Iris pigment epithelial cell (primary cell): ENCODE measurements around the gene KRT25.
"Not testable (repeated sequence)": the region's sequence is repeated elsewhere in the genome, so short reads cannot be mapped to it uniquely, and the experiment has no call there.

ENCODE experiments used
- DNase-seq: peaks from one replicate; pipeline ENCODE4 v3.0.0-alpha.2; 2011; ENCODE audit warnings: low read depth

Gene KRT25

DNA sequence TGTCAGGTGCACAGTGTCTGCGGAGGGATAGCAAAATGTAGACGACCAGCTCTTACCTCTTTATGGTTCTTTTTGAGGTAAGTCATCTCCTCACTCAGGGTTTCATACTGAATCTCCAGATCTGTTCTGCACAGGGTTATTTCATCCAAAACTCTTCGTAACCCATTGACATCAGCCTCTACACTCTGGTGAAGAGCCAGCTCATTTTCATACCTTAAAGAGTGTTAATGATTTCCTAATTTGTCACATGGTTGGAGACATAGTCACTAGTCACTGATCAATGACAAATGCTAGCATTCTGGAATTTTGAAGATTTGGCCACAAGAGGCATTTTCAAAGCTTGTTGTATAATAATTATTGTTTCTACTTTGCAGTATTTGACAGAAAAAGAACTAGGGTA lies 1.3 kb downstream of the KRT25 start:
- no peak for DNase-seq

DNA sequence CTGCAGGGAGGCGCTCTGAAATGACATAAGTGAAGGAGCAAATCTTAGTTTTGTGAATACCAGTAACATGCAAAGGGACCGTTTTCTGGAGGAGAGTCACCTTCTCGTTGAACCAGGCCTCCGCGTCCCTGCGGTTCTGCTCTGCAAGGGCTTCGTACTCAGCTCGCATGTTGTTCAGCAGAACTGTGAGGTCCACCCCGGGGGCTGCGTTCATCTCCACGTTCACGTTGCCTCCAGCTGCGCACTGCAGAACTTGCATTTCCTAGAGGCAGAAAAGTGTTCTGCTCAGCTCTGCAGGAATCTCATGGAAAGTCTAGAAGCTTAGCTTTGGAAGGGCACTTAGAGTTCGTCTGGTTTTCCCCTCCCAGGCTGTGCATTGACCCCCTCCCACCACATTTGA lies 4.1 kb downstream of the KRT25 start:
- DNase-seq, result no peak

DNA sequence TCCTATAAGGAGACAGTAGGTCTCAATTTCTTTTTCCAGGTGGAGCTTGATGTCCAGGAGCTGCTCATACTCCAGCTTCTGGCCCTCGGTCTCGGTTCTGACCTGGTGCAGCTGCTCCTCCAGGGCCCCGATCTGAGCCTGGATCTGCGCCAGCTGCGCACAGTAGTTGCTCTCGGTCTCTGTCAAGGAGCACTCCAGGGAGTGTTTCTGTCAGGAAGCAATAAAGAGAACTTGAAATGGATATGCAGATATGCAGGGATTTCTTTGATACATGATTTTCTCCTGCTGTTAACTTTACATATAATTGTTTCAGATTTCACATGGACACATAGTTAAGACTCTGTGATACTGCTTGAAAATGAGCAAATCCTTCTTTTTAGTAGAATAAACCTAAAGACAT lies 4.7 kb downstream of the KRT25 start:
- DNase-seq, result no peak

DNA sequence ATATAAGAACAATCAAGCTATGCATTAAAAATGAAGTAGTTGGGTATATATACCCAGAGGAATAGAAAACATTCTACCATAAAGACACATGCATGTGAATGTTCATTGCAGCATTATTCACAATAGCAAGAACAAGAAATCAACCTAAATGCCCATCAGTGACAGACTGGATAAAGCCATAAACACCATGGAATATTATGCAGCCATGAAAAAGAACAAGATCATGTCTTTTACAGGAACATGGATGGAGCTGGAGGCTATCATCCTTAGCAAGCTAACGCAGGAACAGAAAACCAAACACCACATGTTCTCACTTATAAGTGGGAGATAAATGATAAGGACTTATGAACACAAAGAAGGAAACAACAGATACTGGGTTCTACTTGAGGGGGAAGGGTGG lies 6.5 kb downstream of the KRT25 start:
- not testable (repeated sequence) for DNase-seq

DNA sequence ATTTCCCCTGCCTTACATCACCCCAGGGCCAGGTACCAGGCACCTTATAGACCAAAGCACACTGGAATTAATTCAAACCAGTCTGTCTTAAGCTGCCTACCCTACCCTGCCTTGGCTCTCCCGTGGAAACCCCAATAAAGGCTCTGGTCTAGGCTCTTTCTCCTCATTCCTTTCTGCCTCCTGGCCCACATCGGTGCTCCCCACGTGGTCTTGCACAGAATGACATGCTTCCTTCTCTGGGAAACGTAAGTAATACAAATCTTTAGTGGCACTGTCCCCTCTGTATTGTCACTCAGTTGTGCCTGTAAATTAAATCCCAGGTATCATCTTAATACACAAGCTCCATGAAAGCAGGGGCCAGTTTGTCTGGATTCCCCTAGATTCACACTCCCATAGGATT lies 16.6 kb downstream of the KRT25 start:
- no peak for DNase-seq

DNA sequence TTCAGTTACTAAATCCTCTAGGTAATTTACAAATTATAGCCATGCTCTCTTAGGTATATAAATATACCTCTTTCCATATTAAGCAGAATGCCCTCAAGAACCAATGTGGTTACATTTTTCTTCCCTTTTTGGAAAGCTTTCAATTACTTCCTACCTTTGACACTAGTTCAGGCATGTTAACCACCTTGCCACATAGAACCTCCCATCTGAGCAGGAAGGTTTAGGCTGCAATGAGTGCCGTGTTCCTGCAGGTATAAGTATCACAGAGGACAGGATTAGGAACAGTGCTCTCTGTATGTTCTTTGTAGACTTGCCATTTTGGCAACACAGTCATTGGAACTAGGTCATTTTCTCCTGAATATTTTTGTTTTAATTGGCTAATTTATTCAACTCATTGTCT lies 20.1 kb downstream of the KRT25 start:
- DNase-seq, result no peak

DNA sequence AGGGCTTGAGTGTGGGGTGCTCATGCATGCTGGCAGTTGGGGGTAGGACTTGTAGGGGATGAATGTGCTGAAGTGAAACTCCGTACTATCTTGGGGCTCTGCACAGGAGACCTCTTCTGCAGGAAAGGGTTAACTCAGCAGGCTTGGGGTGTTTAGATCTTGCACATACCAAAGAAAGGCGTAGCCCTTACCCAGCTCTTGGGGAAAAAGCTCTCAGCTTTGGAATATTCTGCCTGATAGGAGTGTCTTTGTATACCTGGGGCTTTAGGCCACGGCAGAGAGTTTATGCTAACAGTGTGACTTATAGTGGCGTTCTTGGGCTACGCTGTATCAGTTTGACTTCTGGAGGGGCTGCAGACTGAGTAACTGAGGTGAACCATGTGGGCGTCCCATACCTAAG lies 21.1 kb downstream of the KRT25 start:
- DNase-seq, result no peak

DNA sequence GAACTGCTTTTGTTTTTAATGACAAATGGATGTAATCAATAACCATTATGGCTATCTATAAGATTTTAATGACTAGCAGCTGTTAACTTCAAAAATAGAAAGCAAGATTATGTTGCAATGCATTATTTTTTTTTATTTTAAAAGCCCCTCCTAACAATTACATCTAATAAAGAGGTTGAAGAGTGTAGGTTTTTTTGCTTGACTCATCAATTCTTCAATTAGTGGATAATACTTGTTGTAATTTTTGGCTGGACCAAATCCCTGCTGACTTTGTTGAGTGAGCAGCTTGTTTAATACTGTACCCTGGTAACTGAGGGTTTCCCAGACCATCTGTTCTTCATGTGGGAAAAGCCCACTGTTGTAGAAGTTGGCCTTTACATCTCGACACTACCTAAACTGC lies 24.2 kb downstream of the KRT25 start:
- DNase-seq, result no peak

DNA sequence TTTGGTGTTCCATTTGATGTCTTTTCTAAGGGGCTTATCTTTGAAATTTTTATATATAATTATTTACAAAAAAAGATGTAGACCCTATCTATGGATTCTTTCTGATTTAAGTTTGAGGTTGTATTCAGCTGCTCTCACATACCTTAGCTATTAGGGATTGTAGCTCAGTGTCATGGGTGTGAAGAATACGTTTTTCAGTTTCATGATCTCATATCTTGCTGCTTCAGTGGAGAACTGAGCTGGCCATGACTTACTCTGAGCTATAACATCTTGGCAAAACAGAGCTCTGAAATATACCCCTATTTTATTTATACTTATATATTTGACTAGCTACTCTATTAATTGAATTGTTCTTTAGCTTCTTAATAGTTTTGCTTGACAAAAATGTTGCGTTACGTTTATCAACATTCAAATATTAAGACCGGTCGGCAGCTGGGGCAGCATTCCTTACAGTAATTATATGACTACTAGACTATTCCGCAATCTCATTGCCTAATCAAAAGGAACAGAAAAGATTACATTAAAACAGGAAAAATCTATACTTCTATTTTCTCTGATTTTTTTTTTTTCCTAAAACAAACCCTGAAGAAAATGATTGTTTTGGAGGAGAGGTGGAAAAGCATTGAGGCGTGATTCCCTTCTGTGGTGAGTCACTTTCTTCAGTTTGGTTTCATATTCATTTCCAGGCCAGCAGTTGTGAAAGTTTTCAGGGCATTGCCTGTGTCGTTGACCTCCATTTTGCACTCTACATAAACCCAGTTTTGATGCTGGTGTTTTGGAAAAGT lies 27.5 kb downstream of the KRT25 start:
- peak; percentile 58 for DNase-seq

DNA sequence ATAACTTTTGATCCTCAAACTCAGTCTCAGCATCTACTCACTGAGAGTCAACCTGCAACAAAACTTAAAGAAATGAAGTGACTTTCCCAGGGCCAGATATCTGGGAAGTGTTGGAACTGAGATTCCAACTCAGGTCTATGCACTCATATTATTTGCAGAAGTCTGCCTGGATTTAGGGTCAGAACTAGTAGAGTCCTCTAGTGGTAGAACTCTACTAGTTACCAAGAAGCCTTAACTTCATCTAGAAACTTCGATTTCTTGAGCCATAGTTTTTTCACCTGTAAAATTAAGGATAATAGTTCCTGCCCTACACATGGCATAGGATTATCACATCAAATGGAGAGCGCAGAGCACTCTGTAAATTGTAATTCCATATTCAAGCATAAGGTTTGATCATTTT lies 28.2 kb downstream of the KRT25 start:
- DNase-seq, result no peak

DNA sequence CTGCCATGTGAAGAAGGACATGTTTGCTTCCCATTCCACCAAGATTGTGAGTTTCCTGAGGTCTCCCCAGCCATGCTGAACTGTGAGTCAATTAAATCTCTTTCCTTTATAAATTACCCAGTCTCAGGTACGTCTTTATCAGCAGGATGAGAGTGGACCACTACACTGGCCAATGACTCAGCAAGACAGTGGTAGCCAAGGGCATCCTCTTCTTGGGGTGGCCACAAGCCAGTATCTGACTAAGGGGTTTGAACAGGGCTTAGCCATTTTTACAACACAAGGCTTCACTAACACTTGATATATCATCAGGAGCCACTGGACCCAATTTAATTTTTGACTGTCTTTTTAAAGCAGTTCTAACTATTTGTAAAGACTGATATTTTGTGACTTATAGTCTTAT lies 30.5 kb downstream of the KRT25 start:
- DNase-seq, result no peak

DNA sequence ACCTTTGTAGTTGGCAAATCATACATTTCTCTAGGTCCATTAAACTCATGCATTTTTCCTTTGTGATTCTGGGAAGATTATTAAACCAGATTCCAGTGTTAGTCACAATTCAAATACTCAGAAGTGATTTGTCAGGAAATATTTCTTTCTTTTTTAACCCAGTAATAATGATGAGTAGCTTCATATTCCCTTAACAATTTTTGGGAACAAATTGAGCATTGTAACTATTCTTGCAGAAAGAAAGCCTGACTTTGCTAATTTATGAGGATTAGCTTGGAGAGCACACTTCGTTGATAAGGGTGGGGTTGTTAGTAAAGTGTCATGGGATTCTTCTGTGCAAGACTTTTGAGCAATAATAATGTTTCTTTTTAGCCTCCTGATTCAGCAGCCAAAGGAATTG lies 32.9 kb downstream of the KRT25 start:
- no peak for DNase-seq

DNA sequence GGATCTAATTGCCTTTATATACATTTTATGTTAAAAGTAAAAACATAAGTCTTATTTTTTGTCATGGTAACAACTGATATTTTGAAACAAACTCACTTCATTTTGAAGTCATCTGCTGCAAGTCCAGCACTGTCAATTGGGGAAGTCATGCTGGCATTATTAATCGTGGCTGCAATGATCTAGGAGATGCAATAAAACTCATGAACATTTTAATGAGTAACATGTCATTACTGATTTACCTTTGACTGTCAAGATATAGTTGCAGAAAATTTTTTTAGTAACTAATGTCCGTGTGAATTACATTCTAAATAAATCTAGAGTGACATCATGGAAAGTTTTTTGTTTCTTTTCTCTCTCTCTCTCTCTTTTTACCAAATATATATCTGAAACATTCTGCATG lies 34.2 kb downstream of the KRT25 start:
- DNase-seq, result no peak

DNA sequence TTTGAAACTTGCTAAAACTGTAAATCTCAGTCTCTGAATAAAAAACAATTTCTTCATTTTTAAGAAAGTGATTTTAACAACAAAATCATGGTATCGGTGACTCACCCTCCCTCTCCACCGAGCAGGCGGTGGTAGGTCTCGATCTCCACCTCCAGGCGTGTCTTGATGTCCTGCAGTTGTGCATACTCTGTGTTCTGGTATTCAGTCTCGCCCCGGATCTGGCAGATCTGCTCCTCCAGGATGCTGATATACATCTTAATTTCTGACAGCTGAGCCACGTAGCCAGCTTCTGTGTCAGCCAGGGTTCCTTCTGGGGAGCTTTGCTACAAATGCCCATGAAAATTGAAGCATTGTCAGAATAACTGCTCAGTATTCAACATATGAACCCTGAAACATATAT lies 36.2 kb downstream of the KRT25 start:
- no peak for DNase-seq

DNA sequence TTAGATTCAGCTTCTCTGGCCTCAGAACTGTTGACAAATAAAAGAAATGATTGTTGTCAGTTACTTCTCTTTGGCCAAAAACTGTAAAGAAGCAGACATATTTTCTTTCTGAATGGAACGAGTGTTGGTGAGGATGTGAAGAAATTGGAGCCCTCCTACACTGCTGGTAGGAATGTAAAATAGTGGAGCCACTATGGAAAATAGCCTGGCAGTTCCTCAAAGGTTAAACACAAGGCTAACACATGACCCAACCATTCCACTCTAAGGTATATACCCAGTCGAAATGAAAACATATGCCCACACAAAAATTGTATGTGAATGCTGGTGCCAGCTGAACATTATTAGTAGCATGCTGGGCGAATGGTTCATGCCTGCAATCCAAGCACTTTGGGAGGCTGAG lies 37.4 kb downstream of the KRT25 start:
- no peak for DNase-seq

DNA sequence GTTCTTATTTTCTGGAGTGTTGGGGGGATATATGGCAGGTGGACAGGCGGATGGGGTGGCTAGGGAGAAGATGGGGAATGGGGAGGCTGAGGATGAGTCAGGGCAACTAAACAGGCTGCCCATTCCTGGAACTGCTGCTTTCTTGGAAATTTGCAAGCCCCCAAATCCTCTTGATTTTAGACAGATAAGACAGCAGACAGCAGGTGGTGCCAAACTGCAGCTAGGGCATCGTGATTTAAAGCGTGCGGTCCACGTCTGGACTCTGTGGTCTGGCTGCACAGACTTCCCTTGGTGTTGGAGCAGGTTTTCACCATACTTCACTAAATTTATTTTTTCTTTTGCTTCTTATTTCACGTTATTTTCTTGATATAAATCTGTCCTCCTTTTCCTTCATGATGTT lies 40.7 kb downstream of the KRT25 start:
- no peak for DNase-seq

DNA sequence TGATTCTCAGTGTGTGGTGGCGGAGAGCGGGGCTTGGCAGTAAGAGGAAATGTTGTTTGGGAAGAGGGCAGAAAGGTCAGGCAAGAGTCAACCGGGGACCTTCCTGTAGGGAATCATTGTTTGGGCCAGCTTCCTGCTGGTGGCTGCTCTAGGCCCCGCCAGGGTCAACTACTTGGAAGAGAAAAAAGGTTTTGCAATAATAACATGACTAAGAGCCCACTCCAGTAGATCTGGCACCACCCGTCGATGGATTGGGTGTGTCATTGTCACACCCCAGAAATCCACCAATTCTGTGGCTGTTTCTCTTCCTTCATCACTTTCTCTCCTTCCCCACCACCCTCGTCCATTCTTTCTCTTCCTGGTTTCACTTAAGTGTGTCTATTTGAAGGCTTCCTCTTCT lies 47.4 kb downstream of the KRT25 start:
- DNase-seq, result no peak

DNA sequence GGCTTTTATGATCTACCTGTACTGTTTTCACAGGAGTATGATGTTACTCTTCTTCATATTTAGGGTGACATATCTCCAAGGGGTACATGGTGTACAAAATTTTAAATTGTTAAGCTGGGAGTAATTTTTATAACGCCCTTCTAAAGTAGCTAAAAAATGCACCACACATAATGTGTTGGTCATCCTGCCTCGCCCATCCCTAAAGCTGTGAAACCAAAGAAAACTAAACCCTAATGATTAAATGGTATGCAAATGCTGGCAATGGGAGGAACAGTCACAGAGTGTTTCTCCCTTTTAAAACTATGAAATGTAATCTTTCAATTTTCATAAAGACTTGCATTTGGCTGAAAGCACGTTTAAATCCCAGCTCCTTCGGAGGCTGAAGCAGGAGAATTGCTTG lies 49.5 kb downstream of the KRT25 start:
- no peak for DNase-seq

DNA sequence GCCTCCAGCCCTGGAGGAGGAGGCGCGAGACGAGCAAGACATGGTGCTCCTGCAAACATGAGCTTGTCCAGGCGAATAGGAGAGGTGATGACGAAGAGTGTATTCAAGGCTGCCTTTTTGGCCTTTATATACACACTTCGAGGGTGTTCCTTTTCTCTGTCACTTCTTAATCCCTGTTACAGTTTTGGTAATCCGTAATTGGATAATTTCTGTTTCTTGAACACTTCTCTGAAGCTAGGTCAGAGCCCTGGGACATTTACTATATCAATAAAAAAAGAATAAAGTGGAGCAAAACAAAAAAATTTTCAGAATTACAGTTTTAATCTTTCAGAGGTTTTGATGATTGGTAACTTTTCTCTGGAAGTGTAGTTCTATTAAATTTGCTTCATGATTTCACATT lies 51.5 kb downstream of the KRT25 start, which contains the start of gene KRT24:
KRT24 (minus strand) TSS at position 101 of the 400 bp plus-strand sequence; CDS start at position 42, 59 bp downstream.
- no peak for DNase-seq

DNA sequence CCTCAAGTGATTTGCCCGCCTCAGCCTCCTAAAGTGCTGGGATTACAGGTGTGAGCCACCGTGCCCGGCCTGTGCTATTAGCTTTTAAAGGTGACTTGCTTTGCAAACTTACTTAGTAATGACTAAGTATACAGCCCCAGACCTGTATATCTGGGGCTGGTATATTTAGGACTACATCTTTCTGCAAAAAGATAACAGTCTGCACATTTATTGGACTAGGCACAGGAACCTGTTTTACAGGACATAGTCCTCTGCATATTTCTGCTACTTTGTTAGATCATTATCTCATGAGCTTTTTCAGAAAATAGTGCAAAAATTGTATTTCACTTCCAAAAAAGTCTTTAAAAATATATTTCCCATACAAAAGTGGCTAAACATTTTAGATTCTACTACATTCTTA lies 52.9 kb downstream of the KRT25 start:
- DNase-seq, result no peak

DNA sequence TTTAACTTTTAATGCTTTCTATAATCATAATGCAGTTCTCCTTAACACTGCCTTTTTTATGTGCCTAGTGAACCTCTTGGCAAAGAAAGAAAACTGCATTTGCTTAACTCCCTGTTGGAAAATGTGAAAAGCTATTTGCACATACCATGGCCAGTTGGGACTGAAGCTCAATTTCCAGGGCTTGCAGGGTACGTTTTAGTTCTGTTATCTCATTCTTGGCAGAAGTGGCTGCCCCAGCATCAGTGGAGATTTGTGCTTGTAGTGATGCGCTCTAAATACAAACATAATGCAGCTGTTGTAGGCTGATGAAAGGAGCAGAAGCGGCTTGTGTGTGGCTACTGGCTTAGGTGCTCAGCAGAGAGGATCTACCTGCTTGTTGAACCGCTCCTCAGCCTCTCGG lies 55.3 kb downstream of the KRT25 start:
- DNase-seq, result no peak

DNA sequence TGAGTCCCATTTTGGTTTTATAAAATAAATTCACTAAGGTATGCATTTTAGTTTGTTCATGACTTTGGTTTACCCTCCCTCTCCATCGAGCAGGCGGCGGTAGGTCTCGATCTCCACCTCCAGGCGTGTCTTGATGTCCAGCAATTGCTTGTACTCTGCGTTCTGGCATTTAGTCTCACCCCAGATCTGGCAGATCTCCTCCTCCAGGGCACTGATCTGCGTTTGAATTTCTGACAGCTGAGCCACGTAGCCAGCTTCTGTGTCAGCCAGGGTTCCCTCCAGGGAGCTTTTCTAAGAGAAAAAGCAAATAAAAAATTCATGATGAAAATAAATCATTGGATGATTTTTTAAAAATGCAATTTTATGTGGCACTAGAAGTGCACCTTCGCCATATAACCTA lies 55.8 kb downstream of the KRT25 start:
- no peak for DNase-seq
